ENCODE data around the gene ADCK1.
"Not testable (repeated sequence)": the region's sequence is repeated elsewhere in the genome, so short reads cannot be mapped to it uniquely, and the experiment has no call there.

ADCK1 gene

DNA sequence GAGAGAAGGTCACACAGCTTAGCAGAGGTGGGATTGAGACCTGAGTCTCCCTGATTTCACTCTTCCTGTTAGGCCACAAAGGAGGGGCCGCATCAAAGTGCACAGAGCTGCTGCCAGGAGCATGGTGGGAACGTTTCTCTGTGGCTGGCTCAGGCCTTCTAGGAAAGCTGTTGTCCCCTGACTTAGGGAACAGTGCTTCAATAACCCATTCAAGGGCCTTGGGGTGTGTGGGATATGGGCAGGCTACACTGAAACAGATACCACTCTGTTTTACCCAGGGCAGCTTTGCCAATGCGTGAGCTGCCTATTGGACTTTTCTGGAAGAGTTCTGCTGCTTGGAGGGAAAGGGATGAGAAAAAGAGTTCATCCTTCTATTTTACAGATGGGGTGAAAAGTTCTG, 110.0 kb downstream of the ADCK1 start:
- in situ Hi-C loops (cut with HindIII; ENCODE audit: low sequenced_read_pairs) = no loop called here
- H3K4me3 ChIP-seq (ENCODE audit: low read depth, low read length) = no peak overlapping the region
- DNase-seq (ENCODE audit: low read depth) = no peak
- TF ChIP-seq, protein P1, sequence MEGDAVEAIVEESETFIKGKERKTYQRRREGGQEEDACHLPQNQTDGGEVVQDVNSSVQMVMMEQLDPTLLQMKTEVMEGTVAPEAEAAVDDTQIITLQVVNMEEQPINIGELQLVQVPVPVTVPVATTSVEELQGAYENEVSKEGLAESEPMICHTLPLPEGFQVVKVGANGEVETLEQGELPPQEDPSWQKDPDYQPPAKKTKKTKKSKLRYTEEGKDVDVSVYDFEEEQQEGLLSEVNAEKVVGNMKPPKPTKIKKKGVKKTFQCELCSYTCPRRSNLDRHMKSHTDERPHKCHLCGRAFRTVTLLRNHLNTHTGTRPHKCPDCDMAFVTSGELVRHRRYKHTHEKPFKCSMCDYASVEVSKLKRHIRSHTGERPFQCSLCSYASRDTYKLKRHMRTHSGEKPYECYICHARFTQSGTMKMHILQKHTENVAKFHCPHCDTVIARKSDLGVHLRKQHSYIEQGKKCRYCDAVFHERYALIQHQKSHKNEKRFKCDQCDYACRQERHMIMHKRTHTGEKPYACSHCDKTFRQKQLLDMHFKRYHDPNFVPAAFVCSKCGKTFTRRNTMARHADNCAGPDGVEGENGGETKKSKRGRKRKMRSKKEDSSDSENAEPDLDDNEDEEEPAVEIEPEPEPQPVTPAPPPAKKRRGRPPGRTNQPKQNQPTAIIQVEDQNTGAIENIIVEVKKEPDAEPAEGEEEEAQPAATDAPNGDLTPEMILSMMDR (IDR thresholded peaks at IDR 0.05; ENCODE audit: low read depth, low read length, missing control alignments) = no peak

DNA sequence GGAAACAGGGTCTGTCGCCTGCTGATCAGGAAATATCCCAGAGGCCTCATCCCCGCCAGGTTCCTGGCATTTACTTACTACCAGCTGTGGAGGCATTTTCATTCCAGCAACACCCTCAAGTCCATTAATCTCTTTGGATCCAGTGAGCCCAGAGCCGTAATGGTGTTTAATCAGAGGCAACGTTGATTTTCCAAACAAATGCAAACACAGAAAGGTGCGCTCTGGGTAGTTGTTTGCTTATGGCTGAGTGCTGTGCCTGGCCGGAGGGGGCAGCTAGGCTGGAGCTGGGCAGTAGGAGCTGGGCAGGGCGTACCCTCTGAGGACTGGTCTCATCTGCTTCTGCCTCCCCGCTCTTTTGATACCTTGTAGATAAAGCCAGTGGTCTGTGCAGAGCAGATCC, 110.6 kb downstream of the ADCK1 start:
- no peak overlapping the region for H3K4me3 ChIP-seq (ENCODE audit: low read depth, low read length)
- TF ChIP-seq, protein P1 (IDR thresholded peaks at IDR 0.05; ENCODE audit: low read depth, low read length, missing control alignments) = no peak
- DNase-seq (ENCODE audit: low read depth) = no peak
- in situ Hi-C loops (cut with HindIII; ENCODE audit: low sequenced_read_pairs) = no loop called here

DNA sequence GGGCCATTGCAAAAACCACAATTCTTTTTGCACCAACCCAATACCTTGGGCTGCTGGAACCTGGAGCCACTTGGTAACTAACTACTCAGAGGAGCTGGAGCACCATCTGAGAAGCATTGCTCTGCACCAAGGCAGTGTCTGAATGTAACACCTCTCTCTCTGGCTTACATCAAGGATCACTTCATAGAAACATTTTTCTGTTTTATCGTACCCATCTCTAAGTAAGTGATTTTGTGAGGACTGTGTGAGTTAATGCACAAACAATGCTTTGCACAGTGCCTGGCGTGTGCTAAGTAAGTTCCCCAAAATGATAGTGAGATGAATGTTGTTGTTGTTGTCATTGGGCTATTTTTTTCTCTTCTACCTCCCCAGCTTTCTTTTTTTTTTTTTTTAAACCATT, 111.4 kb downstream of the ADCK1 start:
- H3K4me3 ChIP-seq (ENCODE audit: low read depth, low read length) = no peak overlapping the region
- TF ChIP-seq, protein P1 (IDR thresholded peaks at IDR 0.05; ENCODE audit: low read depth, low read length, missing control alignments) = no peak
- in situ Hi-C loops (cut with HindIII; ENCODE audit: low sequenced_read_pairs) = no loop called here
- DNase-seq (ENCODE audit: low read depth) = no peak

DNA sequence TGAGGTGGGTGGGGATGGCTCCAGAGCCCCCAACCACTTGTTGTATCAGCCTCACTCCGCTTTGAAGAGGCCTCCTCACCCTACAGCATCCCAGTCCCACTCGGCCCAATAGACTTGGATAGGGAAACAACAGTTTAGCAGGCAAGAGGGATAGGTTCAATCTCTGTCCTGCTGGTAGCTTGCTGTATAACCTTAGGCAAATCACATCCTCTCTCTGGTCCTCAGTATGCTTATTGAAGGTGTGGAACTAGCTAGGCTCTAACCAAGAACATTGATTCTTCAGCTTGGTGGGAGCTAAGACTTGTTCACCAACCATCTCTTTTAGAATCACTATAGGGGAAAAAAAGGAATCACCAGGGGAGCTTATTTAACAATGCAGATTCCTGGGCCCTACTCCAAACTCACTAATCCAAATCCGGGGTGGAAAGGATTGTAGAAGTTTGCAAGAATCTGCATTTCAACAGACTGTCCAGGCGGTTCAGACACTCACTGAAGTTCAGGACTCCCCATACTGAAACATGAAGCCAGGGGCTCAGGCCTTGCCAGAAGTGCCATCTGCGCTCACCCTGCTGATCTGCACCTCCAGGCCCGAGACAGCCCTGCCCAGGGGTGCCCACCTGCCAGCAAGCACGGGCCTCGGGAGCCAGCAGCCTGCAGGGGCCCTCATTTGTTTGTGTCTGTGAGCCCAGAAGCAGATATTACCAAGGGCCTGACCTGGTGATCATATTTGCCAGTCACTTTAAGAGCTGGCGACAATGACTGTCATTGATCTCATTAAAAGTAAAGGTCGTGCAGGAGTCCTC, 113.0 kb downstream of the ADCK1 start:
- no peak for DNase-seq (ENCODE audit: low read depth)
- in situ Hi-C loops (cut with HindIII; ENCODE audit: low sequenced_read_pairs) = no loop called here
- TF ChIP-seq, protein P1 (IDR thresholded peaks at IDR 0.05; ENCODE audit: low read depth, low read length, missing control alignments) = no peak
- no peak overlapping the region for H3K4me3 ChIP-seq (ENCODE audit: low read depth, low read length)

GRCh38 chr14:77914073-77914721, 114.3 kb downstream of the ADCK1 start:
- no peak overlapping the region for H3K4me3 ChIP-seq (ENCODE audit: low read depth, low read length)
- TF ChIP-seq, protein P1 (IDR thresholded peaks at IDR 0.05; ENCODE audit: low read depth, low read length, missing control alignments) = no peak
- no peak for DNase-seq (ENCODE audit: low read depth)
- in situ Hi-C loops (cut with HindIII; ENCODE audit: low sequenced_read_pairs) = no loop called here

DNA sequence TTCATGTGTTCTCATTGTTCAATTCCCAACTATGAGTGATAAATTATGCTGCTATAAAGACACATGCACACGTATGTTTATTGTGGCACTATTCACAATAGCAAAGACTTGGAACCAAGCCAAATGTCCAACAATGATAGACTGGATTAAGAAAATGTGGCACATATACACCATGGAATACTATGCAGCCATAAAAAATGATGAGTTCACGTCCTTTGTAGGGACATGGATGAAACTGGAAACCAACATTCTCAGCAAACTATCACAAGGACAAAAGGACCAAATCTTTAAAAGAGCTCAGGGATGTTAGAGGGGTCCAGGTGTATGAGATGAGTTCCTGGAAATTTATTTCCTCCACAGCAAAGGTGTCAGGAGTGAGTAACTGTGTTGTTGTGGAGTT, 115.5 kb downstream of the ADCK1 start:
- H3K4me3 ChIP-seq (ENCODE audit: low read depth, low read length); in situ Hi-C loops (cut with HindIII; ENCODE audit: low sequenced_read_pairs); DNase-seq (ENCODE audit: low read depth): not testable (repeated sequence)
